Gastroesophageal sphincter (tissue), 4 donors: ENCODE results near the gene IQGAP1. TPM values are rescaled to one million over a fixed set of nuclear protein-coding genes. Genes with fewer than 3 reads are reported as not detected.

ENCODE experiments used
- ATAC-seq: fragments of 150-250 bp; one replicate; pipeline ENCODE4 v1.9.1; 2016; ENCODE audit warnings: mild to moderate bottlenecking, moderate library complexity
- H3K27ac ChIP-seq, 4 donors: fragments of 200-600 bp; sonication (generic) in 3 of 4; 1 replicate in 3 of 4; 2 replicates in 1 of 4; pipeline ENCODE4 v1.5.1; 2016 to 2019
- H3K27me3 ChIP-seq: fragments of 200-600 bp; sonication (generic); one replicate; pipeline ENCODE4 v1.5.1; 2019
- H3K36me3 ChIP-seq, 2 donors: fragments of 200-600 bp; sonication (generic); one replicate each; pipeline ENCODE4 v1.5.1; 2019; ENCODE audit warnings: control low read depth in 1 of 2
- H3K4me1 ChIP-seq, 3 donors: fragments of 200-600 bp; sonication (generic); 1 replicate in 2 of 3; 2 replicates in 1 of 3; pipeline ENCODE4 v1.5.1; 2016 to 2019; ENCODE audit warnings: control low read depth in 2 of 3
- H3K4me3 ChIP-seq, 2 donors: fragments of 200-600 bp; sonication (generic); one replicate each; pipeline ENCODE4 v1.5.1; 2019; ENCODE audit warnings: mild to moderate bottlenecking in 1 of 2, moderate library complexity in 1 of 2
- H3K9me3 ChIP-seq, 3 donors: fragments of 200-600 bp; sonication (generic); one replicate each; pipeline ENCODE4 v1.5.1; 2017 to 2019; ENCODE audit warnings: control low read depth in 2 of 3
- EP300 ChIP-seq: sonication (generic); formaldehyde crosslinking; IDR thresholded peaks from one replicate; pipeline ENCODE4 v1.6.1; 2017; ENCODE audit warnings: antibody characterized with exemption, mild to moderate bottlenecking
- POLR2A ChIP-seq, 2 donors: fragments of 450-650 bp; IDR thresholded peaks; one replicate each; pipeline ENCODE4 v1.6.1; 2017; ENCODE audit warnings: antibody characterized with exemption in 2 of 2, mild to moderate bottlenecking in 2 of 2, moderate library complexity in 1 of 2
- POLR2AphosphoS5 ChIP-seq: sonication (generic); formaldehyde crosslinking; IDR thresholded peaks from one replicate; pipeline ENCODE4 v1.6.1; 2017; ENCODE audit warnings: antibody characterized with exemption
- WGBS, 2 donors: methylation state at CpG; one replicate each; pipeline ENCODE4 v1.1.5; 2018; ENCODE audit warnings: low coverage in 1 of 2; 5-methylcytosine and 5-hydroxymethylcytosine counted together
- total RNA-seq, 4 donors: library from RNA; depleted of rRNA; stranded (reverse); fragments of >200 nt; gene quantifications; one replicate each; pipeline ENCODE4 v1.1.0, GENCODE V29; 2016
- TF ChIP-seq, protein P1 (sequence below), 4 experiments: fragments of 200-600 bp in 2 of 4; fragments of 450-650 bp in 2 of 4; sonication (generic) in 1 of 4; IDR thresholded peaks; one replicate each; pipeline ENCODE4 v1.5.1; 2017 to 2019; ENCODE audit warnings: antibody characterized with exemption in 4 of 4, mild to moderate bottlenecking in 2 of 4, moderate library complexity in 2 of 4

IQGAP1 gene
- total RNA-seq, 4 donors from 2014 or later = 210 to 360 (median 245) TPM

DNA sequence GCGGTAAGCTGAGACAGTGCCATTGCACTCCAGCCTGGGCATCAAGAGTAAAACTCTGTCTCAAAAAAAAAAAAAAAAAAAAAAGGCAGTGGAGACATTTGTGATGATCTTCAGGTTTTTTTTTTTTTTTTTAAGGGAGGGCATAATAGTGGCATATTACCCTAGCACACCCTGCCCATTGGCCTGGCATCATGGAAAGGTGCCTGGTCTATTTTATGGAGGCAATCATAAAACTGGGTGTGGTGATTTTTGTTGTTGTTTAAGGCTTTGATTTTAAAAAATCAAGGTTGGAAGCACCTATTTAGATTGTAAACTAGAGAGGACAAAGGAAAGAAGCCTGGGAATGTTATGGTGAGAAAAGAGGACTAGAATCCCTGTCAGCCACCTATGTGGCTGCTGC lies 6.0 kb downstream of the IQGAP1 start:
- TF ChIP-seq, protein P1, sequence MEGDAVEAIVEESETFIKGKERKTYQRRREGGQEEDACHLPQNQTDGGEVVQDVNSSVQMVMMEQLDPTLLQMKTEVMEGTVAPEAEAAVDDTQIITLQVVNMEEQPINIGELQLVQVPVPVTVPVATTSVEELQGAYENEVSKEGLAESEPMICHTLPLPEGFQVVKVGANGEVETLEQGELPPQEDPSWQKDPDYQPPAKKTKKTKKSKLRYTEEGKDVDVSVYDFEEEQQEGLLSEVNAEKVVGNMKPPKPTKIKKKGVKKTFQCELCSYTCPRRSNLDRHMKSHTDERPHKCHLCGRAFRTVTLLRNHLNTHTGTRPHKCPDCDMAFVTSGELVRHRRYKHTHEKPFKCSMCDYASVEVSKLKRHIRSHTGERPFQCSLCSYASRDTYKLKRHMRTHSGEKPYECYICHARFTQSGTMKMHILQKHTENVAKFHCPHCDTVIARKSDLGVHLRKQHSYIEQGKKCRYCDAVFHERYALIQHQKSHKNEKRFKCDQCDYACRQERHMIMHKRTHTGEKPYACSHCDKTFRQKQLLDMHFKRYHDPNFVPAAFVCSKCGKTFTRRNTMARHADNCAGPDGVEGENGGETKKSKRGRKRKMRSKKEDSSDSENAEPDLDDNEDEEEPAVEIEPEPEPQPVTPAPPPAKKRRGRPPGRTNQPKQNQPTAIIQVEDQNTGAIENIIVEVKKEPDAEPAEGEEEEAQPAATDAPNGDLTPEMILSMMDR (IDR thresholded peaks at IDR 0.05) = no peak
- TF ChIP-seq POLR2AphosphoS5 (no peak), EP300 (no peak), POLR2A (IDR thresholded peaks at IDR 0.05) (no peak)

DNA sequence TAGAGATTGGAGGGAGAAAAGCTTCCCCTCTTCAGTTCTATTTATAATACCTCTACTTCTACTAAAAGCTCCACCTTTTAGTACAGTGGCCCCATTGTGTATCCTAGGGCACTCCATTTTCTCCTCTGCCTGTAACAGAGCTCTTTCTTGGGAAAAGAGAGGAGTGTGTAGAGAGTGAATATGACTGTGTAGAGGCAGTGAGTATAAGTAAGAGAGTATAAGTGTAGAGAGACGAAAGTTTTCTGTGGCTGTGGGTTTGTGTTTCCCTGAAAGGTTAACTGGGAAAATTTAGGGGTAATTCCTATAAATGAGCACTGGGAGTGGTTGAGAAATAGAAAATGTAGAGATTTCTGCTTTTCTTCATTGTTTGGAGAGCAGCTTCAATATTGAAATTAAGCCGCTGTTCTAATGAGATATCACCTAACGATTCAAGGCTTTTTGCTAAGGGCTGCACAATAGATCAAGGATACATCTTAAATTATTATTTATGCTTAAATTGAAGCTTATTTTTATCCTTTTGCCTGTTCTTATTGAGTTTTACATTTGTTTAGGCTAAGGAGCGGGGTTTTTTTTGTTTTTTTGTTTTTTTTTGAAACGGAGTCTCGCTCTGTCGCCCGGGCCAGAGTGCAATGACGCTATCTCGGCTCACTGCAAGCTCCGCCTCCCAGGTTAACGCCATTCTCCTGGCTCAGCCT lies 6.9 kb downstream of the IQGAP1 start:
- Histone ChIP-seq H3K4me1 (peaks cover 20 to 100% (median 33%) of the 10 kb centered on the region in 3 donors), H3K27ac (peak overlapping the region in 3 of 4 donors; percentile 44 to 75 (median 68)), H3K9me3 (no peaks in the 10 kb centered on the region), H3K27me3 (no peaks in the 10 kb centered on the region), H3K36me3 (peaks cover 0 to 14% of the 10 kb centered on the region in 2 donors), H3K4me3 (no peak overlapping the region)
- no peak for ATAC-seq
- no peak for TF ChIP-seq EP300
- TF ChIP-seq POLR2A (IDR thresholded peaks at IDR 0.05) = no peak
- TF ChIP-seq POLR2AphosphoS5 = no peak
- TF ChIP-seq, protein P1 (IDR thresholded peaks at IDR 0.05) = no peak
- 94 to 100% methylated on average over 2 to 11 of the region's 12 CpGs for WGBS, 2 donors

More for the DNA sequence above, 6.0 kb downstream of the IQGAP1 start:
- Histone ChIP-seq H3K36me3 (peaks cover 0 to 14% of the 10 kb centered on the region in 2 donors), H3K9me3 (no peaks in the 10 kb centered on the region), H3K27ac (peak overlapping the region; percentile 25 to 75 (median 56)), H3K4me3 (no peak overlapping the region), H3K4me1 (peaks cover 20 to 100% (median 33%) of the 10 kb centered on the region in 3 donors), H3K27me3 (no peaks in the 10 kb centered on the region)
- ATAC-seq = no peak
- 100% methylated on average over 1 of the region's 1 CpG for WGBS, 2 donors

DNA sequence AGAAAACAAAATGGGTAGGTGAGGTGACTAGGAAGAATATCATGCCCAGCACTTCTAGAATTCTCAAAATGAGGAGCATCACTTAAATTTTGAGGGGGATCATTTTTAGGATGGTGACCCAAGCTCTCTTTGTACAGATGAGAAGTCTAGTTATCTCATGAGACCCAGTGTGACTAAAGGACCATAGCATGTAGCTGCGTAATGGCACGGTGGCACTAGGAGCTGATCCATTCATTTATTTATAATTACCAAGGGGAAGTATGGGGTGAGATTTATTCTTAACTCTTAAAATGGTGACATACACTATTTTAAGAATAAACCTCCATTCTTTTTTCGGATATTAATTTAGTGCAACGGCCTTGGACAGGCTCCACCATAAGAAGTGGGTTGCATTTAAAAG lies 8.3 kb downstream of the IQGAP1 start:
- 39 to 48% methylated on average over 4 of the region's 4 CpGs for WGBS, 2 donors
- Histone ChIP-seq H3K4me3 (no peak overlapping the region), H3K4me1 (peaks cover 25 to 100% (median 30%) of the 10 kb centered on the region in 3 donors)

DNA sequence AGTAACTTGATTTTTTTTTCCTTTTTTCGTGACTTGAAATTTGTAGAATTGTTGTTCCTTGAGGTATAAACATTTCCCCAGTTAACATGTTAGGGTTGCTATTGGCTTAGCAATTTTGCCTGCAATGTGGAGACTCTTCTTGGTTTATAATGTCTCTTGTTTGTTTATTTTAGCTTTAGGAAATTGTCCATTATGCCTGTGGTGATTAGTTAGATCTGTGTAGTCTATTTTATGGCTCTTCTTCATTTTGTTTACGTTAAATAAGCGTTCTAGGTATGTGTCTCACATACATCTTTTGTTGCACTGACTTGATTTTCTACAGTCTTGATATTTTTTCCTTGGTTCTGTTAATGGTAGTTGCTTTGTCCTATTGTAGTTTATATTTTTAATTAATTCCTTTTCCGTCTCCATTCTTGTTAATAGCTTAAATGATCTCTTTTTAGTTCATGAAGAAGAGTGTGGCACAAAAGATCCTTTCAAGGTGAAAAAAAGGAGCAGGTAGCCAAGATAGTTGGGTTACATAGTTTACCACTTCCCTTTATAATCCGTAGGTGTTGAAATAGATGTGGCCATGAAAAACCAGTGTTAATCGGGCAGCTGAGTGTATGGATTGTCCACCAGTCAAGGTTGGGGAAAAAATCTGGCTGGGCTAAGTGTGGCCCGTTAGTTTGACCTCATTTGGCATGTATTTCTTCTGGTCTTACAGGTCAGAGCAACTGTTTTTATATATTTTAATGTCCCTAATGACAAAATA lies 12.1 kb downstream of the IQGAP1 start:
- Histone ChIP-seq H3K4me3 (peak overlapping the region; percentile 11 to 19), H3K36me3 (no peaks in the 10 kb centered on the region), H3K4me1 (peaks cover 32 to 99% (median 32%) of the 10 kb centered on the region in 3 donors), H3K27ac (peak overlapping the region; percentile 87 to 99 (median 88)), H3K9me3 (no peaks in the 10 kb centered on the region), H3K27me3 (no peaks in the 10 kb centered on the region)
- peak; percentile 4 for ATAC-seq
- TF ChIP-seq POLR2AphosphoS5 = no peak
- no peak for TF ChIP-seq POLR2A (IDR thresholded peaks at IDR 0.05)
- TF ChIP-seq EP300 = no peak
- TF ChIP-seq, protein P1 (IDR thresholded peaks at IDR 0.05) = no peak
- 33 to 51% methylated on average over 6 to 7 of the region's 7 CpGs for WGBS, 2 donors

More for the DNA sequence above, 8.3 kb downstream of the IQGAP1 start:
- no peak for ATAC-seq
- Histone ChIP-seq H3K27ac (peak overlapping the region; percentile 12 to 75 (median 58)), H3K9me3 (no peaks in the 10 kb centered on the region), H3K27me3 (no peaks in the 10 kb centered on the region), H3K36me3 (peaks cover 0 to 6% of the 10 kb centered on the region in 2 donors)
- TF ChIP-seq, protein P1 (IDR thresholded peaks at IDR 0.05) = no peak
- TF ChIP-seq POLR2AphosphoS5 (no peak), POLR2A (IDR thresholded peaks at IDR 0.05) (no peak), EP300 (no peak)
